Measurements from ENCODE around the gene XYLT2. TPM values are rescaled to one million over a fixed set of nuclear protein-coding genes. Genes with fewer than 3 reads are reported as not detected.

Gene XYLT2
- total RNA-seq = 70.2 and 72.1 TPM in 2 replicates

GRCh38 chr17:50345432-50346312, at the start of gene XYLT2:
Gene XYLT2 (plus strand): TSS chr17:50346126. CDS start chr17:50346141, 15 bp downstream.

GRCh38 chr17:50372758-50373556, 27.0 kb downstream of the XYLT2 start, which contains the start of the genes EME1 and MRPL27:
Gene EME1 (plus strand): TSS chr17:50373229. CDS start chr17:50375209, 1,980 bp downstream.
Gene MRPL27 (minus strand): TSS chr17:50373184. CDS start chr17:50373170, 14 bp downstream.

GRCh38 chr17:50397111-50397918, 51.4 kb downstream of the XYLT2 start, which contains the start of gene LRRC59:
Gene LRRC59 (minus strand): TSS chr17:50397523. CDS start chr17:50397317, 206 bp downstream.

Other genes with a start within 250 kb of the XYLT2 start
- 1.2 and 1.4 TPM in 2 replicates for gene SAMD14, start 216.0 kb upstream of the XYLT2 start, total RNA-seq
- 26.5 and 33.7 TPM in 2 replicates for gene PPP1R9B, start 195.4 kb upstream of the XYLT2 start, total RNA-seq
- gene SGCA, start 180.1 kb upstream of the XYLT2 start, total RNA-seq = under 0.01 TPM in 1 of 2 replicates, not detected in the other
- gene COL1A1, start 144.5 kb upstream of the XYLT2 start, total RNA-seq = 2,214 and 2,222 TPM in 2 replicates
- 0.29 and 0.89 TPM in 2 replicates for gene TMEM92, start 71.7 kb upstream of the XYLT2 start, total RNA-seq
- 109 and 135 TPM in 2 replicates for gene MRPL27, start 27.1 kb downstream of the XYLT2 start, total RNA-seq
- gene EME1, start 27.1 kb downstream of the XYLT2 start, total RNA-seq = 5.0 and 17.6 TPM in 2 replicates
- 265 and 282 TPM in 2 replicates for gene LRRC59, start 51.4 kb downstream of the XYLT2 start, total RNA-seq
- 14.7 and 17.0 TPM in 2 replicates for gene ACSF2, start 80.1 kb downstream of the XYLT2 start, total RNA-seq
- not detected in 2 replicates for gene CHAD, start 122.8 kb downstream of the XYLT2 start, total RNA-seq
- gene RSAD1, start 132.7 kb downstream of the XYLT2 start, total RNA-seq = 12.9 and 19.3 TPM in 2 replicates
- 1.2 TPM in 1 of 2 replicates, not detected in the other for gene MYCBPAP, start 162.3 kb downstream of the XYLT2 start, total RNA-seq
- gene EPN3, start 186.6 kb downstream of the XYLT2 start, total RNA-seq = under 0.01 TPM in 1 of 2 replicates, not detected in the other
- gene SPATA20, start 201.0 kb downstream of the XYLT2 start, total RNA-seq = 64.9 and 75.2 TPM in 2 replicates
- not detected in 2 replicates for gene CACNA1G, start 214.6 kb downstream of the XYLT2 start, total RNA-seq